Left renal cortex interstitium (tissue), 4 donors: ENCODE data around the gene TMEM176B. TPM values are rescaled to one million over a fixed set of nuclear protein-coding genes. Genes with fewer than 3 reads are reported as not detected.
"Not testable (repeated sequence)": the region's sequence is repeated elsewhere in the genome, so short reads cannot be mapped to it uniquely, and the experiment has no call there.

Experiments
- DNase-seq, 4 donors: peaks; one replicate each; pipeline ENCODE4 v3.0.0-alpha.2; 2013; ENCODE audit warnings: low read depth in 4 of 4, low spot score in 2 of 4, missing footprints in 1 of 4
- polyA plus RNA-seq, 4 donors: library from polyadenylated mRNA; unstranded; fragments of 120-200 nt; gene quantifications; one replicate each; pipeline ENCODE4 v1.2.1, GENCODE V29; 2013; ENCODE audit not compliant: insufficient read length in 4 of 4

Gene TMEM176B
- polyA plus RNA-seq, 4 donors = 68.3 to 103 (median 85.6) TPM

DNA sequence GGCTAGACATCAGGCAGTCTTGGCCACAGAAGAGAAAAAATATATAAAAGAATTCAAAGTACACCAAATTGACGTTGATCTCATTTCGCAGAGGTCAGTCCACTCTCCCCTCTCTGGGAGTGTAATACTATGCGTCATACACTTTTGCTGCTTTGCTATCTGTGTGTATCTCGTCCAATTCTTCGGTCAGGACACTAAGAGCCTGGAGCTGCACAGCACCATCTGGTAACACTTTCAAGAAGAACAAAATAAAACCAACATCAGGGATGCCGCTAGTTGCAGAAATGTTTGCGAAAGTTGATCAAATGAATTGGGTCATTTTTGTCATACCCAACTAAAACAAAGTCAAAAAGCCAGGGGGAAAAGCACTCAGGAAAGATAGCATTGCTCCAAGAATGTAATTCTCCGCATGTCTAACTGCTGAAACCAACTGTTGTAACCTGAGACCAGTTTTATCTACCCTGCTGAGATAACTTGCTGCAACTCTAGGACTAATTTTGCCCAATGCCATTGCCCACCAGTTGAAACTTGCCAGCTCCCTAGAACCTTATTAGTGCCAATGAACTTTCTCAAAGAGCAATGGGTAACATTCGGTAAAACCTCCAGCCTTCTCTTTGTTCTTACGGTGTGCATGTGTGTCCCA, 23.4 kb upstream of the TMEM176B start:
- no peak for DNase-seq

DNA sequence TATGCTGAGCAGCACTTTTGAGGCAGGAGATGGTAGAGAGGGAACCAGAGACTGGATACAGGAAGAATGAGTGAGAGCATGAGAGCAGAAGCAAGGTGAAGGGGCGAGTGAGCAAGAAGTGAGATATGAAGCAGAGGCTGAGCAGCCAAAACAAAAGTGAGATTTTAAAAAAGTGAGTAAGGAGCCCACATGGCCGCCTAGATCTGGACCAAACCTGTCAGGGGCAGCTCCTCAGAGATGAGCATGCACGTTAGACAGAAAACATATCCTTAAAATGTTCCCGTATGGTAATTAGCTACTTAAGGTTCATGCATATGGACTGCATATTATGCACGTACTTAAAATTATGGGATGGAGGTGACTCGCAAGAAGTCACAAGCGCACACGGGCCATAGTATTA, 22.9 kb upstream of the TMEM176B start:
- DNase-seq = no peak

DNA sequence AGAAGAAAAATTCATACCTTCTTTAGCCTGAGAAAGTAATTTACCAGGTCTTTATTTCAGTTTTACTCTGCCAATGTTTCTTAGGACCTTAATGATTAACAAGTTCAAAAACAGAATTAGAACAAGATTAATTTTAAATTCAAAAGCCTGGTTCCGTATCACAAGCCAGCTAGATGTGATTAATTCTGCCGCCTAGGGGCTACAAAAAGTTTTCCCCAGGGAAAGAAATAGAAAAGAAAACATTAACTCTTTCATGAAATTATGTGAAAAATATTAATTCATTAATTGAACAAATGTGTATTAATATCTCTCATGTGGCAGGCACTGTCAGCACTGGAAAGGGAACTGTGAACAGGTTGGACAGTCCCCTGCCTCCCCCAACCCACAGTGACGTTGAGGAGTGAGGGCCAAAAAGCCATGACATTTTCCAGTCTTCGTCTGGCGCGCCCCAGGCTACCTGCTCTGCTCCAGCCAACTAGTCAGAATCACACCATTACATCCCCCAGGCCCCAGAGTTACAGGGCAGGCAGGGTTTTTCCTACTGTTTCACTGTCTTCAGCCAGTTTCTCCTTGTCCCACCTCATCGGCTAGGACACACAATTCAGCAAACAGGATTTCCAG, 20.5 kb upstream of the TMEM176B start:
- no peak for DNase-seq

DNA sequence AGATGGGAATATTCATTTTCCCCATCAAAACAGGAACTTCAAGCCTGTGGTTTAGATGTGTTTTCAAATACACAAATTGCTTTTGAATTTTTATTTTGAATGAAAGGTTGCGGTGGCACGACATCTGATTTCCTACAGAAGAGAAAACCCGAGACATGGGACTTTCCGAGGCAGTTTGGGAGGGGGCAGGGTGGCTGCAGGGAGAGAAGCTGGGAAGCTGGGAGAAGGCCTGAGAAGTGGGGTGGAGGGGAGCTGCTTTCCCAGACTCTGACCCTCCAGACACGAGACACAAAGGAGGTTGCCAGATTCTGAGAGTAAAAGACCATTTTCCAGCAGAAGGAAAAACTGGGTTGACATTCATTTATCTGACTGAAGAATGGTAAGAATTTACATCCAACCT, 20.0 kb upstream of the TMEM176B start:
- no peak for DNase-seq

DNA sequence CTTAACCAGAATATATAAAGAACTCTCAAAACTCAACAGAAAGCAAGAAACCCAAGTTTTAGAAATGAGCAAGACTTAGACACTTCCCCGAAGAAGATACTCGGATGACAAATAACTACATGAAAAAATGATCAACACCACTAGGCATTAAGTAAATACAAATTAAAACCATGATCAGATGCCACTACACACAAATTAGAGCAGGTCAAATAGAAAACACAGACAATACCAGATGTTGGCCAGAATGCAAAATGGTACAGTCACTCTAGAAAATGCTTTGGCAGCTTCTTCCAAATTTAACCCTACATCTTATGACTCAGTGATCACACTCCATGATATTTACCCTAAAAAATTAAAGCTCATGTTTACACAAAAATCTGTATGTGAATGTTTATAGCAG, 18.8 kb upstream of the TMEM176B start:
- DNase-seq = no peak

DNA sequence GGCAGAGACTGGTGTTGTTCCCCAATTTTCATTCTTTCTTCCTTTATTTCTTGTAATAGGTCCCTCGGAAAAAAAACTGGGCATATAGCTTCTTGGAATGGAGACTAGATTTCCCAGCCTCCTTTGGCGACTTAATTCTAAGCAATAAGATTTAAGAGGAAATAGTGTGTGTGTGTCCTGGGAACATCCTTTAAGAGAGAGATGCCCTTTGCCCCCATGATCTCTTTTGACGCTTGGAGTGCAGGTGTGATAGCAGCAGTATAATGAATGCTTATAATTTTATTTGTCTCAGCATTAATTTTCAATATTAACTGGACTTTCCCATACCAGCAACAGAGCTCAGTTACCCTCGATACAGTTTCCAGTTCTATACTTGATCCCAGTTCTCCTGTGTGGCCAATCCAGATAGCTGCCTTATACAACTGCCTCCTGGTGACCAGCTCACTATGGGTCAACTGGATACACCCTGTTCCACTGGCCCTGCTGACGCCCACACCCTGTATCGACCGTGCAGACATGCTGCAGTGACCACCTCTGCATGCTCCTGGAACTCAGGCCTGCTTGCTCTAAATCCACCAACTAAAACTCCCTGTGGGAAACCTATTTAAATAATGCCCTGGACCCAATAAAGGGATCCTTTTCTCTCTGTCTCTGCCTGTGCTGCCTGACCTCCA, 14.3 kb upstream of the TMEM176B start:
- DNase-seq = no peak

DNA sequence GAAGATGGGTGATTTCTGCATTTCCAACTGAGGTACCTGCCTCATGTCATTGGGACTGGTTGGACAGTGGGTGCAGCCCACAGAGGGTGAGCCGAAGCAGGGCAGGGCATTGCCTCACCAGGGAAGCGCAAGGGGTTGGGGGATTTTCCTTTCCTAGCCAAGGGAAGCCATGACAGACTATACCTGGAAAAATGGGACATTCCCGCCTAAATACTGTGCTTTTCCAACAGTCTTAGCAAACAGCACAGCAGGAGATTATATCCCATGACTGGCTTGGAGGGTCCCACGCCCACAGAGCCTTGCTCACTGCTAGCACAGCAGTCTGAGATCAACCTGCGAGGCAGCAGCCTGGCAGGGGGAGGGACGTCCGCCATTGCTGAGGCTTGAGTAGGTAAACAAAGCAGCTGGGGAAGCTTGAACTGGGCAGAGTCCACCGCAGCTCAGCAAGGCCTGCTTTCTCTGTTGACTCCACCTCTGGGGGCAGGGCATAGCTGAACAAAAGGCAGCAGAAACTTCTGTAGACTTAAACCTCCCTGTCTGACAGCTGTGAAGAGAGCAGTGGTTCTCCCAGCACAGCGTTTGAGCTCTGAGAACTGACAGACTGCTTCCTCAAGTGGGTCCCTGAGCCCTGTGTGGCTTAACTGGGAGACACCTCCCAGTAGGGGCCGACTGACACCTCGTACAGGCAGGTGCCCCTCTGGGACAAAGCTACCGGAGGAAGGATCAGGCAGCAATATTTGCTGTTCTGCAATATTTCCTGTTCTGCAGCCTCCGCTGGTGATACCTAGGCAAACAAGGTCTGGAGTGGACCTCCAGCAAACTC, 7.7 kb upstream of the TMEM176B start:
- not testable (repeated sequence) for DNase-seq

DNA sequence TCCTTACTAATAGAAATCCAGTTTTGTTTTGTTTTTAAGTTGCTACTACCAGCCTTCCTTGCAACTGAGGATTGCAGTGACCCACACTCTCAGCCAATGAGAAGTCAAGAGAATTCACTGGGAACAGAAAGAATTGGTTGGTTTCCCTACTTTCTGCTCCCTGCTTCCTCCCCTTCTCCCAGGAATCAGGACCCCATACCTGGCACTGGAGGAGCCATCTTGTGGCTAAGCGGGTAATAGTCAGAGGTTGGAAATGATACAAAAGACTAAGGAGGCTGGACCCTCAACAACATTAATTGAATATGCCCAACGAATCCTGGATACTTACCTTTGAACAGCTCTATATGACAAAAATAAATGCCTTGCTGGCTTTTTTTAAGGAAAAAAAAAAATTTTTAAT, 6.7 kb upstream of the TMEM176B start:
- no peak for DNase-seq

DNA sequence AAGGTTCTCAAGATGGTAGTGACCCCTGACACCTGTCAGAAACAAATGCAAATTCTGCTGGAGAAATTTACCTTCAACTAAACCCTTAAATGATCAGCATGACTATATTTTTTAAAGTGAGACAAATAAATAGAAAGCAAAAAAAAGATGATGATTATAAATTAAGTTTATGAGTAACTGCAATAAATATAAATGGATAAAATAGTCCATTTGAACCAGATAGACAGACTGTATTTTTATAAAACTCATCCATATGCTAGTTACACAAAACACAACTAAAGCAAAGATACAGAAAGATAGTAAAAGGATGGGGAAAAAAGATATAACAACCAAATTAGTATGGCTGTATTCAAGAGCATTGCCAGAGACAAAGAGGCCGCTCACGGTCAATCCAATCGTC, 6.3 kb upstream of the TMEM176B start:
- no peak for DNase-seq

DNA sequence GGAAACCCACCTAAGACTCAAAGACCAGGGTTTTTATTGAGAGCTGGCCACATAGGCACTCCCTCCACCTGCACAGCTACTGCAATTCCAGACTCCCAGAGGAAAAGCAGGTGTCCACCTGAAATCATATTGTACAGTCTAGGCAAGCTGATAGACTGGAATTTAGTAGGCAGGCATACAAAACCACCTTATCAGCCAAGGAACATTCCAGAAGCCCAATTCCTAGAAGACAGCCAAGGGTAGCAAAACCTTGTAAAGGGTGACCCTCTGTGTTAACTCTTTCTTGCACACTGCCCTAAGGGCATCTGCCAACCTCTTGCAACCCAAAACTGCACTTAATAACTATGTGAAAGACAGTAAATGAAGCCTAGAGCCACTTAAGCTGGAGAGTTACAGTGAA, 5.7 kb upstream of the TMEM176B start:
- no peak for DNase-seq

DNA sequence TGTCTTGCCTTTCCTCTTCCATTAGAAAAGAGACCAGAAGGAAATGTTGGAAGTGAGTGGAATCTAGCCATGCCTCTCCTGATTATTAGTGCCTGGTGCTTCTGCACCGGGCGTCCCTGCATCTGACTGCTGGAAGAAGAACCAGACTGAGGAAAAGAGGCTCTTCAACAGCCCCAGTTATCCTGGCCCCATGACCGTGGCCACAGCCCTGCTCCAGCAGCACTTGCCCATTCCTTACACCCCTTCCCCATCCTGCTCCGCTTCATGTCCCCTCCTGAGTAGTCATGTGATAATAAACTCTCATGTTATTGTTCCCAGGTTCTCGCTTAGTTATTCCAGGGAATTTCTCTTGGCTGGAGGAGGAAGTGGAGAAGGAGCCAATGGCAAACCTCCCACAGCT, 4.6 kb upstream of the TMEM176B start:
- no peak for DNase-seq

DNA sequence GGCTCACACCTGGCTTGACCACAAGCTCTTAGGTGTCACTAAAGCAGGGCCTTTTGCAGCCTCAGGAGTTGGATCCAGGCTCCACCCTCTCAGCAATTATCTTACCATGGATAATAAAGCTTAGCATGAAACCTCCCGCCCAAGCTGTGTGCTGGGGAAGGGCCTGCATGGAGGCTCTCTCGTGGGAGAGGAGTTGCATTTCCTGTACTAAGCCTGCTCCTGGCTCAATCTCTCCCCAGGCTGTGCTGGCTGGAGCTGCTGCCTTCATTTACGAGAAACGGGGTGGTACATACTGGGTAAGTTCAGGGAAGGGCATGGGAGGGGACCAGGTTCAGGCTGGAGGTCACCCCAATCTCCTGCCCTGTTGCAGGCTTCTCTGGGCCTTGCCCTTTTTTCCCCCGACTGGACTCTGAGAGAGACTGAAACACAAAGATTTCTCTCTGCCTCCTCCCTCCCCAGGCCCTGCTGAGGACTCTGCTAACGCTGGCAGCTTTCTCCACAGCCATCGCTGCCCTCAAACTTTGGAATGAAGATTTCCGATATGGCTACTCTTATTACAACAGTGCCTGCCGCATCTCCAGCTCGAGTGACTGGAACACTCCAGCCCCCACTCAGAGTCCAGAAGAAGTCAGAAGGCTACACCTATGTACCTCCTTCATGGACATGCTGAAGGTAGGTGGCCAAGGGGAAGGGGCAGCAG, 3.1 kb upstream of the TMEM176B start:
- DNase-seq = no peak

DNA sequence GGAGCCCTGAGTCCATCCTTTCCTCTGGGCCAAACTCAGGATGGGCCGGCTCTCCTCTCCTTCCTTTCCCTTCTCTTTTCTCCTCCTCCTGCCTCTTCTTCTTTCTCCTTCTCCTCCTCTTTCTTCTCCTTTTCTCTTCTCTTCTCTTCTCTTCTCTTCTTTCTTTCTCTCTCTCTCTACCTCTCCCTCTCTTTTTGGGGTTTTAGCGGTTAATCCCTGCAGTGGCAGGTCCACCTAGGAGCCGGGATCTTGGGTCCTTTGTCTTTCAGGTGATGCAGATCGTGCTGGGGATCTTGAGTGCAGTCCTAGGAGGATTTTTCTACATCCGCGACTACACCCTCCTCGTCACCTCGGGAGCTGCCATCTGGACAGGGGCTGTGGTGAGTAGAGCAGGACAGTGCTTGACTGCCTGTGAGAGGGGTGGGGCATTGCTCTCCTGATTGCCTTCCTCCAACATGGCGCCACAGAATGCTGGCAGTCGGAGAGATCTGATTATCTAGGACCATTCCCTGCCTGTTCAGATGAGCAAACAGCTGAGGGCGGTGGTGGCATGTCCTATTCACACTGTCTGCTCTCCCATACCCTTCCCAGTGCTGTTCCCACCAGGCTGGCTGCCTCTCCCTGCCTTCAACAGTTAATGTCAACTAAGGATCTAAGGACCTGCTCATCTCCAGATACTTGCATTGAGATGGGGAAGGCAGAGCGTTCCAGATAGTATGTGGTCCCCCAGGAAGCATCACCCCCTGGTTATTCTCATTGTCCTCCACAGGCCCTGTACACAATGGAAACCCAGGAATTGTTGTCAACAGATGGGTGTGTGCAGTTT, 2.0 kb upstream of the TMEM176B start:
- DNase-seq = no peak

DNA sequence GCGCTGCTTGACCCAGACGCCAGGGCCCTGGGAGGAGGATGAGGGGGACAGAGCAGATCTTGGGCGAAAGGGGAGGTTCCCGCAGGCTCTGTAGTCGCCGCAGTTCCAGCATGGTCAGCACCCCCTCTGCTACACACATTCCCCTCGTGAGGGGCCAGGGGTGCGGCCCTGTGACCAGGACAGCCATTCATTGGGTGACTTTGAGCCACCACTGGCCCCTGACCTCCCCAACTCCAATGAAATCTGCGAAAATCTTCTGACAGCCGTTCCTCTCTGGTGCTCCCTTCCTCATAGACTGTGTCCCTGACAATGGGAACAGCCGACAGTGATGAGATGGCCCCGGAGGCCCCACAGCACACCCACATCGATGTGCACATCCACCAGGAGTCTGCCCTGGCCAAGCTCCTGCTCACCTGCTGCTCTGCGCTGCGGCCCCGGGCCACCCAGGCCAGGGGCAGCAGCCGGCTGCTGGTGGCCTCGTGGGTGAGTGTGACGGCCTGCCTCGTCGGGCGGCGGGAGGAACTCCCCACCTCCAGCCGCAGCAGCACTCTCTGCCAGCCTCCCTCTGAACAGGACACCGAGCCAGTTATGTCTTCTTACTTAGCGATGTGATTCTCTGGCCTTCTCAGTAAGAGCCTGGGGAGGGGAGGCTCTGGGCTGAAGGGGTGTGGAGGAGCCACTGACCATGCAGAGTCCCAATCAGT, 1.2 kb upstream of the TMEM176B start:
- DNase-seq = no peak

DNA sequence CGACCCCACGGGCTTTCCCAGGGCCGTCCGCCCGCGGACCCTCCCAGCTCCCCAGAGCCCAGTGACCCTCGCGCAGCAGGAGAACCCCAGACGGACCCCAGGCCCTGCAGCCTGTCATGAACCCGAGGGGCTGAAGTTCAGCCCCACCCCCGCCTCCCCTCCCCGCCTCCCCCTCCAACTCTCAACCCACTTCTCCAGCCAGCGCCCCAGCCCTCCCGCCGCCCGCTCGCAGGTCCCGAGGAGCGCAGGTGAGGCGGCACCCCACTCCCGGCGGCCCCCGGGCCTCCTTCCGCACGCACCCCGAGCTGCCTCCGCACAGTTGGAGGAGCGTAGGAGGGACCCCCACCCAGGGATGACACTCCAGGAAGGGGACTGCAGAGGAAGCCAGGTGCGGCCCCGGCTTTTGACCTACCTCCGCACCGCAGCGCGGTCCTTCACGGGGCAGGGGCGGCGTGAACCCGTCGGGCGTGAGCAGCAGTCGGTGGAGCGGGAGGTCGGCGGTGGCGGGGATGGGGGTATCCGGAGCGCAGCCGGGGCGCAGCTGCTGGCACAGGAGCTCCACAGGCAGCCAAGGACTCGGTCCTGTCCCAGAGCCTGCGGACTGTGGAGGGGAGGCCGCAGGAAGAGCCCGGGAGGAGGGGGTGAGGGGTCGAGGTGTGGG, 547 bp upstream of the TMEM176B start, which contains the start of gene TMEM176A:
Gene TMEM176A, plus strand, starts transcription at position 189 of the 661 bp plus-strand sequence. CDS start 782 bp downstream, outside the sequence.
- no peak for DNase-seq

DNA sequence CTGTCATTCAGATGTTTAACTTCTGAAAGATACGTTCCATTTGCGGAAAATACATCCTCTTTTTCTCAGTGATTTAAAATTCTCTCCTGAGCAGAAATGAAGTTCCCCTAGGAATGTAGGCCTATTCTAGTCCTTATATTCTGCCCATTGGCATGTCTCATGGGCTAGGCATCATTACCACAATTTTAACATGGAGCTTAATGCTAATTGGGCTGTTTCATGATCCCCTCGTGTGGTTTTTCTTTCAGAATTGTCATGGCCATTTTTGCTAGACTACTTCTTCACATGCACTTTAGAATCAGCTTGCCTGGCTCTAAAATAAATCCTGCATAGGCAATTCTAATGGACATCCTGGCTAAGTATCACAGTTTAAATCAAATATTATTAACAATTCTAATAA, 1.0 kb downstream of the TMEM176B start:
- DNase-seq = no peak

DNA sequence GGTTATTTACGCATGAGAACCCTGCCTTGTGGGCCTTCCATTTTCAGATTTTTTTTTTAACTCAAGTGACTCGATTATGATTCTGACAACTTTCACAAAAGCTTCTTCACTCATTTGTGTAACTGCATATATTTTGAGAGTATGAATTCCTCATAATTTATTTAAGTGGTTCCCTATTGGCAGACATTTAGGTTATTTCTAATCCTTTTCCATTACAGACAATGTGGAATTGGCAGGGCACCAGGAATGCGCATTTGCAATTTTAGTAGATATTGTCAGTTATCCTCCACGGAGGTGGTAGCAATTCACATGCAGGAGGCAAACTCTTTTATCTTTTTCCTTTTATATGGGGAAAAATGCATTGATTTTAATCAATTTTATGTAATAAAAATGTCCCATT, 2.5 kb downstream of the TMEM176B start:
- DNase-seq = no peak

DNA sequence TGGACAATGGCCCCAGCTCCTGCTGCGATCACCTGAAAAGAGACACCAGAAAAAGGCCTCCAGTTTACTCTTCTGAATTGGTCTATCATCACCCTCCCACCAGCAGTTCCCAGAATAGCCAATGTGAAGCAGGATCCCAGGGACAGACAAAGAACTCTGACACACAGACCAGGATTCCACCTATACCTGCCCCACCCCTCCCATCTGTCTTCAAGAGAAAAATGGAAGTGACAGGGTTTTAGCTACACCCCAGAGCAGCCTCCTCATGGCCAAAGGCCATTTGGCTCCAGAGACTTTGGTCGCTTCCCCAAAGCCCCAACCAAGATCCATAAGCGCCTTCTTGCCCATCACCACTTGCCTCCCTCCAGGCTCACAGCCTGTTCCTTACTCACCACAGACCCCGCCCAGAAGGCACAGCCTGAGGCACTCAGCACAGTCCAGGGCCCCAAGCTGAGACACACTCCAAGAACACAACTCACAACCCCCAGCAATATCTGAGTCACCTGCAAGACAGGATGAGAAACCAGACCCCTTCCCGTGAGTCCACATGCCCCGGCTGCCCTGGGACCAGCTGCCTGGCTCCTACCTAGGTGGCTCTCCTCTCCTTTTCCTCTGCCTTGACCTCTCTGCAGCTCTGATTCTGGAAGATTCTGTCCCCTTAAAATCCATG, 6.5 kb downstream of the TMEM176B start:
- DNase-seq = no peak
